Cardiac ventricle fibroblast (primary cell): Measurements from ENCODE around the gene FAM72A. TPM values are rescaled to one million over a fixed set of nuclear protein-coding genes. Genes with fewer than 3 reads are reported as not detected.

Experiments
- total RNA-seq: library from RNA; depleted of rRNA; stranded (reverse); fragments of >200 nt; gene quantifications from 2 replicates; pipeline ENCODE4 v1.2.3, GENCODE V29; 2015

FAM72A gene
- total RNA-seq = 0.98 and 2.3 TPM in 2 replicates

GRCh38 chr1:206202789-206203363, at the start of gene FAM72A:
Gene FAM72A, minus strand, starts transcription at chr1:206202839. Its CDS starts 814 bp downstream, at chr1:206202025.

GRCh38 chr1:206203364-206204158, 922 bp upstream of the FAM72A start, which contains the start of gene SRGAP2:
Gene SRGAP2, plus strand, starts transcription at chr1:206203541. Its CDS starts 2,430 bp downstream, at chr1:206205971.

Other genes with a start within 250 kb of the FAM72A start
- 5.2 and 6.2 TPM in 2 replicates for gene RAB7B, start 199.4 kb downstream of the FAM72A start, total RNA-seq
- not detected in 2 replicates for gene CTSE, start 178.9 kb downstream of the FAM72A start, total RNA-seq
- gene RHEX, start 149.7 kb downstream of the FAM72A start, total RNA-seq = not detected in 2 replicates
- not detected in 2 replicates for gene AVPR1B, start 85.5 kb downstream of the FAM72A start, total RNA-seq
- 34.2 and 35.8 TPM in 2 replicates for gene SRGAP2, start 702 bp upstream of the FAM72A start, total RNA-seq